HG02759 (cell line): ENCODE data around the gene PDGFA.

ENCODE experiments used
- ATAC-seq: cut with Tn5 transposase; IDR thresholded peaks from one replicate; pipeline ENCODE4 v1.9.1; 2021; ENCODE audit warnings: mild to moderate bottlenecking, moderate library complexity; ENCODE audit not compliant: unreplicated experiment

PDGFA gene

GRCh38 chr7:537911-538634 is 18.4 kb upstream of the PDGFA start:
- ATAC-seq = no peak

GRCh38 chr7:536231-536630 is 16.6 kb upstream of the PDGFA start:
- ATAC-seq = no peak

GRCh38 chr7:534959-535358 is 15.3 kb upstream of the PDGFA start:
- no peak for ATAC-seq

DNA sequence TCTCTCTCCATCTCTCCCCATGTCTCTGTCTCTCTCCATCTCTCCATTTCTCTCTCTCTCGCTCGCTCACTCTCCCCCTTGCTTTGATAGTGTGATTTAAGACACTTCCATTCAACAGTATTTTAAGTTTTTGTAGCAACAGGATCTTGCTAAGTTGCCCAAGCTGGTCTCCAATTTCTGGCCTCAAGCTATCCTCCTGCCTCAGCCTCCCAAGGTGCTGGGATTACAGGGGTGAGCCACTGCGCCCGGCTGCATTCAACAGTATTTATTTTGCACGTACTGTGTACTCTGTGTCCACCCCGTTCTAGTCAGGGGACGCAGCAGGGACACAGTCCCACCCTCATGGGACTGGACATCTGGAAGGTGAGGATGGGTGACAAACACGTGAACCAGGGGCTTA is 14.4 kb upstream of the PDGFA start:
- ATAC-seq = no peak

GRCh38 chr7:533266-533665 is 13.6 kb upstream of the PDGFA start:
- ATAC-seq = no peak

DNA sequence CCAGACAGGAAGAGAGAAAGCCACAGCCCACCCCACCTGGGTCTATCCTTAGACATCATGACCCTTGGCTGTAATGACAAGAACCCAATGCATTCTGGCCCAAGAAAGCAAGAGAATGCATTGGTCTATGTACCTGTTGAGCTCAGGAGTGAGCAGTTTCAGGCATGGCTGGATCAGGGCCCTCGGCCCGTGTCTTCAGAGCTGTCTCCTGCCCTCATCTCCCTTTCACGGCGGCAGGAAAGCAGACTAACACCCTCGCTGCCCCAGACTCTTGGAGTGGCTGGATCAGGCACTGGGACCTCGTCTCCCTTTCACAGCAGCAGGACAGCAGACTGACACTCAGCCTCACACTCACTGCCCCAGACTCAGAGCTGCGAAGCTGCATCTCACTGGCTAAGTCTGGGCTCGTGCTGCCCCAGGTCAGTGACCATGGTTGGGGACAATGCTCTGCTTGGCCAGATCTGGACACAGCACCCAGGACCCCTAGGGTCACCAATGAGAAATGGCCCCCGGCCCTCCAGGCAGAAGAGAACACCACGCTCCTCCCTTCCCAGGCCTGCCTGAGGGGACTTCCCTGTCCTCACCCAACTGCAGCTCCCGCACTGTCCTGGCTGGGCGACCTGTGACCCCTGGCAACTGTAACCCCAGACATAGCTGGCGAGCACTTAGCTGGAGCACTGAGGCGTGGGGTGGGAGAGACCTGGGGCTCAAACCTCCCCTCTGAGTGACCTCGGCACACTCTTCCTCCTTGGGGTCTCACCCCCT is 12.9 kb upstream of the PDGFA start:
- no peak for ATAC-seq

DNA sequence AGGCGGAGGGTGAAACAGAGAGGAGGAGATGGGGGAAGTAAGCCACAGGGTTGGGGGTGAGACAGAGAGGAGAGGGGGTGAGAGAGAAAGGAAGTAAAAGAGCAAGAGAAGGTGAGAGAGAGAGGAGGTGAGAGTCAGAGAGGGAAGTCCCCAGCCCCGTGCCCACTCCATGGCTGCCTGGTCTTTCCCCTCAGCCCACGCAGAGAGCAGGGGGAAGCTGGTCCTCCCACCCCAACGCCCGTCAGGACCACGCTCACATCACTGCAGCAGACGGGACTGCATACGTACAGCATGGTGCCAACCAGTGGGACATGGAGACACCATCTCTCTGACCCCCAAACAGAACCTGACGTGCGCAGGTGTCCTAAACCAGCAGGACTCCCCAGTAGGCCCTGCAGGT is 12.1 kb upstream of the PDGFA start:
- ATAC-seq = no peak

DNA sequence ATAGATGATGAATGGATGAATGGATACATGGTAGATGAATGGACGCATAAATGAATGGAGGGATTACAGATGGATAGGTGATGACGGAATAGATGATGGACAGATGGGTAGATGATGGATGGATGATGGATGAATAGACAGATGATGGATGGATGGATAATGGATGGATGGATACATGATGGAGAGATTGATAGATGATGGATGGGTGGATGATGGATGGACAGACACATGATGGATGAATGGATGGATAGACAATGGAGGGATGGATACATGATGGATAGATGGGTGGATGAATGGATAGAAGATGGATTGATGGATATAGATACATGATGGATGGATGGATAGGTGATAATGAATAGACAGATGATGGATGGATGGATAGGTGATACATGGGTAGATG is 8.8 kb upstream of the PDGFA start:
- ATAC-seq = no peak

- no peak for ATAC-seq
Observed at GRCh38 chr7:527723-528122, 8.1 kb upstream of the PDGFA start.

- no peak for ATAC-seq
Observed at GRCh38 chr7:526460-527034, 6.9 kb upstream of the PDGFA start.

DNA sequence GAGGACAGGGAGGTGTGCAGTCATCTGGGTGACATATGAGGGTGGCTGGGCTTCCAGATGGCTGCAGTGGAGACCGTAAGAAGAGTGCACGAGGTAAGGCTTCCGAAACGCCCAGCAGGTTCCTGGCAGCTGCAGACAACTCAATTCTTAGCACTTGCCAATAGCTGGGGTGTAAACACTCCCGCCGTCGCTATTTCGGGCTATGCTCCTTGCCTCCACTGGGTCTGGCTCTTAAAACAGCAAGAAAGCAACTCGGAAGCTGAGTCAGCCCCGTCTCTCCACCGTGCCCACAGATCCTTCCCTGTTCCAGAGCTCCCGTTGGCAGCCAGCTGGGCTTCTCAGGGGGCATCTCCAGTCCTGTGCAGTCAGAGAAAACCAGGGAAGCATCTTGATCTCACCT is 6.1 kb upstream of the PDGFA start:
- ATAC-seq = no peak

DNA sequence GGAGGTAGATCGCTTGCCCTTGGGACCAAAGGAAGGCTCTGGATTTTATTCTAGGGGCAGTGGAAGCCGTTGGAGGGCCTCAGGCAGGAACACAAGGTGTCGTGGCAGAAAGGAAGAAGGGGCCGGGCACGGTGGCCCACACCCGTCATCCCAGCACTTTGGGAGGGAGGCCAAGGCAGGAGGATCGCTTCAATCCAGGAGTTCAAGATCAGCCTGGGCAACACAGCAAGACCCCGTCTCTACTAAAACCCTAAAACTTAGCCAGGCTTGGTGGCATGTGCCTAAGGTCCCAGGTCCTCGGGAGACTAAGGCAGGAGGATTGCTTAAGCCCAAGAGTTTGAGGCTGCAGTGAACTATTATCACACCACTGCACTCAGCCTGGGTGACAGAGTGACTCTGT is 5.2 kb upstream of the PDGFA start:
- no peak for ATAC-seq

DNA sequence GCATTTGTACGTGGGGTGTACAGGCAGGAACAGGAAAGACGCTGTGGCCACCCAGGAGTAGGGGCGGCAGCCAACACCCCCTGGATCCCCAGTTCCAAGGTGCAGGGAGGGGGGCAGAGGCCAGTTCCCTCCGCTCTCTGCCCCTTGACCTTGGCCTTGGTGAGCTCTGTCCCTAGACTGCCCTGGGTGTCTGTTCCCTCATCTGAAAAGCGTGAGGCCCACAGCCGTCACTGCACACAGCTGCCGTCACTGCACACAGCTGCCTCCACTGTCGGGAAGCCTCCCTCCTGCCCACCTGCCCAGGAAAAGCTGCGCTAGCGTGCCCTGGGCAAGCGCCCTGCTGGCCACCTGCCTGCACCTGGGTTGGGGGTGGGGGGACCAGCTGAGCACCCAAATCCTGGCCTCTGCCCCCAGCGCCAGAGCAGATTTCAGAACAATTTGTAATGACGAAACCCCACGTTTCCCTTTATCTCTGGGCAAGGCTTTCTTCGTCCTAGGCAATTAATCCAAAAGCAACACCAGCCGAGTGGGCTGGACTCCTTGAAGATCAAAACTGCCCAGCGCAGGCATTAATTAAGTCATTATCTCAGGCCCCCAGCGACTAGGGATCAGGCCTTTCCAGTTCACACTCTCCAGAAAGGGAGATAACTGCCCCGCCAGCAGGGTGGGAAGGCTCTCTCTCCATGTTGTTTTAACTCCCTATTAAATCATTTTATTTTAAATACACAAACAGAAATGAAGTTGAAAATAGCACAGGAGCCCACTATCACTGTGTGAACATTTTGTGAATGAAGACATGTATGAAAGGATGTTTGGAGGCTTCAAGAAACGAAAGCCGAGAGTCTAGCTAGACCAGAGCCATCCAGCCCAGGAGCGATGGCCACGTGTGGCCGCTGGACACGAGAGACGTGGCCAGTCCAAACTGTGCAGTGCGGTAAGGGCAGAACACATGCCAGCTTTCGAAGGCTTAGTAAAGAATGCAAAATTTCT is 4.0 kb upstream of the PDGFA start:
- ATAC-seq = no peak

DNA sequence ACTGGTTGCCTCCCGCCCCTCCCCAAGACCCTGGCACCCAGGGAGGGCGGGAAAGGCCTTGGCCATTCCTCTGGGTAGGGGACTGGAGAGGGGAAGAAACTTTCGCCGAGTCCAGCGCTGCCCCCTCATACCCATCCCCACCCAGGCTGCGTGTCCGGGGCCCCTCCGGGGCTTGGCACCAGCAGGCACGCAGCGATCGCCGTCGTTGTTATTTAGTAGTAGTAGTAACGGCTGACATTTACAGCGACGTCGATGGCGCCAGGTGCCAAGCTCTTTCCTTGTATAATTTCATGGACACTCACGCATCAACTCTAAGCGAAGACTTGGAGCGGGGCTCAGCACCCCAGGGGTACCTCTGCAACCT is 3.3 kb upstream of the PDGFA start:
- ATAC-seq = no peak

DNA sequence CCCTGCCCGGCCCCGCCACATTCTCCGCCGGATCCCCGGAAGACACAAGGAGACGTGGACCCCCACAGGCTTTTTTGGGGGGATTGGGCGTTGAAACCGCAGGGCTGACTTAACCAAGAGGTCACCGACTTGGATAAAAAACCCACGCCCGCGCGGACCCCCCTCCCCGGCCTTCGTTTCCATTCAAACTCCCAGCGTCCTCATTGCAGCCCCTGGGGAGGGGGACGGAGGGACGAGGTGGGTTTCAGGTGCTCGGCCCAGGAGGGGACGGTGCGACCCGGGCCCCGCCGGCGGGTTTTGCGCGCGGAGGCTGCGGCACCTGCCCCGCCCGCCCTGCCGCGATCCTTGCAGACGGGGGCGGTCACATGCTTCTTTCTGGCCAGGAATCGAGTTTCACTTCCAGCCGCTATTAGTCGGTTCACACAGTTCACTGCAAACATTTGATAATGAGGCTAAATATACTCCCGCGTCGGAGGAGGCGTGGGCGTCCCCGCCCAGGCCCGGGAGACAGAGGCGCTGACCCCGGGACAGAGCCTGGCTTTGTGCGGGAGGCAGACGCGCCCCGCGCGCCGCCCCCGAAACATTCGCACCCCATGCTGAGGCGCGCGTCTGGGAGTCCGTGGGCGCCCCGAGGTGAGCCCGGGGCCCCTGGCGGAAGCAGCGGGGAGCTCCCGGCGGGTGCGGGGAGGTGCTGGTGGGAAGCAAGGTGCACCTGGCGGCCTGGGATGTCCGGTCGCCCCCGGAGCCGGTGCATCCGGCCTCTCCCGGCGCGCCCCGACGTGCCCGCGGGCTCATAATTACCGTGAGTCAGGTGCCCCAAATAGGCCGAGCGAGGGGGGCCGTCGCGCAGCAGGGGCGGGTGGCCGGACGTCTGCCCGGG is 2.7 kb upstream of the PDGFA start:
- no peak for ATAC-seq

DNA sequence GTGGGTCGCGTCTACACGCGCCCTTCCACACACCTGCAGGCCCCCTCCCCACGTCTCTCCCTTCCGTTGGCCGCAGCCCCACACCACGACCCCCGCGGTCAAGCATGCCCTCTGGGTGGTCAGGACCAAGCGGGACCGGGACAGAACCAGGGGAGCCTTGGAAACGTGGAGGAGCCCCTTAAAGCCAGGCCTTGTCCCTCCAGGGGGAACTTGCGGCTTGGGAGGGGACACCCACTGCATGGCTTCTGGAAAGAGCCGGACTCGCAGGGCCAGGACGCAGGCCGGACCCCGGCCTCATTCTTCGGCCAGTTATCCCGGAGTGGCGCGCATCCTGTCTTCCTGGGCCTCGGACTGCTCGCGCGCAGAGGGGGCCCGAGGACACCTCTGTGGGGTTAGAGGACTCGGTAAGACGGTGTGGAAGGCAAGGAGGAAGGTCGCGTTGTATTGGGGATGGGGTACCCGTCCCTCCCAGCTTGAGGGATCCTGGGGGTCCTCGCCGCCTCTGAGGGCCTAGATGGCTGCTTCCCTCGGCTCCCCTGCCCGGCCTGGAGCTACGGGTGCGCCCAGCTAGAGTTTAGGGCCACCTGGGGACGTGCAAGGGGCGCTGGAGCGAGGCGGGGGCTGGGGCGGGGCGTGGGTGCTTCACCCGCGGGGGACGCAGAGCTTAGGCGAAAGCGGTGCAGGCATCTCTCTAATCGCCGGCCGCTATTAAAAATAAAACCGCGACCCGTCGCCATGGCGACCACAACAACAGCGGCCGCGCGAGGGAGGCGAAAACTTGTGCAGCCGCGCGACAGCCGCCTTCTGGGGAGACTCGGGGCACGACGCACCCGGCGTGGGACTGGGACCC is 1.8 kb upstream of the PDGFA start:
- ATAC-seq = no peak

GRCh38 chr7:520503-521161 is 986 bp upstream of the PDGFA start:
- no peak for ATAC-seq

DNA sequence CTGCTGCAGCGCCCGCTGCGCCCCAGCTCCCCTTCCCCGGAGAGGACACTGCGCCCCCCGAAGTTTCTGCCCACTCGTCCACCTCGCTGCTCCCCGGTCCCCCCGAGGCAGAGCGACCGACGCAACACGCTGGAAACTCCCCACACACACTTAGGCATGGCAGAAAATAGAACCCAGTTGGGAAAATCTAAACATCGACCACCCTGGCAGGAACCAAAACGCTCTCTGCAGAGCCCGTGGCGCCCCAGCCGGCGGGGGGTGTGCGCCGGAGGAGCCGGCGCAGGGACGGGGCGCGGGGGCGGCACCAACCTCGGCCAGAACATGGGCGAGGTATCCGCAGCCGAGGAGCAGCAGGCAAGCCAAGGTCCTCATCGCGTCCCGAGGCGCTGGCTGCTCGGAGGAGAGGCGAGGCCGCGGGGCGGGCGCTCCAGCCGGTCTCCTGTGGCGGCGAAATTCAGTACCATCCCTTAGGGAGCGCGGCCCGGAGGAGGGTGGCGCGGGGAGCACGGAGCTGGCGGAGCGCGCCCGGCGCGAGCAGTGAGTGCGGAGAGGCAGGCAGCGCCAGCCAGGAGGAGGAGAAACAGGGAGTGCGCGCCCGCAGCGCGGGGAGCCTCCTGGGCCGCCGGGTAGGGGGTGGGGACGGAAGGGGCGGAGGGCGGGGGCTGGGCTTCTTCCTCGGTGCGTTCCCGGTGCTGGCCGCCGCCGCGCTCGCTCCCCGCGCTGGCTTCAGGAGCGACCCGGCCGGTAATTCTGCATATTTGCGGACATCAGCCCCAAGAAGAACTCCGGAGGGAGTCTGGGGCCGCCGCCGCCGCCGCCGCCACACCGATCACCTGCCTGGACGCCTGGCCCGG is 789 bp downstream of the PDGFA start:
- ATAC-seq = peak; percentile 26
